T-helper 17 cell (primary cell): ENCODE measurements around the gene RRP7A. TPM values are rescaled to one million over a fixed set of nuclear protein-coding genes. Genes with fewer than 3 reads are reported as not detected.
"Not testable (repeated sequence)": the region's sequence is repeated elsewhere in the genome, so short reads cannot be mapped to it uniquely, and the experiment has no call there.

ENCODE experiments used
- ATAC-seq: fragments of 150-1000 bp; cut with Tn5 transposase; 2 replicates; pipeline ENCODE4 v1.10.0; 2021; ENCODE audit warnings: mild to moderate bottlenecking, moderate library complexity
- DNase-seq, 3 donors: peaks; one replicate each; pipeline versions ENCODE4 v3.0.0 to v3.0.0-alpha.2; 2020 to 2021
- H3K9me3 ChIP-seq: one replicate; pipeline ENCODE4 v1.7.0; 2013; ENCODE audit warnings: low read length, mild to moderate bottlenecking; ENCODE audit not compliant: control insufficient read depth, poor library complexity, severe bottlenecking
- H3K27ac Mint-ChIP-seq: one replicate; pipeline ENCODE4 v1.8.0; 2022; ENCODE audit warnings: mild to moderate bottlenecking, moderate library complexity, mixed read lengths
- H3K27me3 Mint-ChIP-seq: one replicate; pipeline ENCODE4 v1.8.0; 2022; ENCODE audit warnings: mixed read lengths
- H3K36me3 Mint-ChIP-seq: one replicate; pipeline ENCODE4 v1.8.0; 2022; ENCODE audit warnings: low read depth, mixed read lengths
- H3K4me1 Mint-ChIP-seq: one replicate; pipeline ENCODE4 v1.8.0; 2022; ENCODE audit warnings: mild to moderate bottlenecking, mixed read lengths
- H3K4me3 Mint-ChIP-seq: one replicate; pipeline ENCODE4 v1.8.0; 2022; ENCODE audit warnings: mild to moderate bottlenecking, moderate library complexity, mixed read lengths
- total RNA-seq, 4 donors: library from RNA in 2 of 4; stranded (reverse) in 2 of 4; gene quantifications; one replicate each; pipeline ENCODE4 v1.2.3 and lab custom pipeline; 2022 to 2026

The RRP7A gene
- total RNA-seq, 2 donors from 2014 or later: 45.7 to 49.0 TPM

GRCh38 chr22:42500836-42501179 lies 18.8 kb downstream of the RRP7A start:
- H3K9me3 ChIP-seq: no peaks in the 10 kb centered on the region
- Mint-ChIP-seq H3K27ac (no peak overlapping the region), H3K36me3 (no peaks in the 10 kb centered on the region), H3K4me3 (peak overlapping the region; percentile 65), H3K27me3 (no peaks in the 10 kb centered on the region), H3K4me1 (peaks cover 11% of the 10 kb centered on the region)
- DNase-seq (no peak), ATAC-seq (no peak)

- Mint-ChIP-seq H3K27ac (no peak overlapping the region), H3K4me3 (peak overlapping the region; percentile 65), H3K27me3 (no peaks in the 10 kb centered on the region), H3K36me3 (no peaks in the 10 kb centered on the region), H3K4me1 (peaks cover 11% of the 10 kb centered on the region)
- ATAC-seq (peak; percentile 95), DNase-seq (peak; percentile 72 to 83 (median 75))
- no peaks in the 10 kb centered on the region for H3K9me3 ChIP-seq
These were observed 19.3 kb downstream of the RRP7A start for GRCh38 chr22:42500161-42500835.

DNA sequence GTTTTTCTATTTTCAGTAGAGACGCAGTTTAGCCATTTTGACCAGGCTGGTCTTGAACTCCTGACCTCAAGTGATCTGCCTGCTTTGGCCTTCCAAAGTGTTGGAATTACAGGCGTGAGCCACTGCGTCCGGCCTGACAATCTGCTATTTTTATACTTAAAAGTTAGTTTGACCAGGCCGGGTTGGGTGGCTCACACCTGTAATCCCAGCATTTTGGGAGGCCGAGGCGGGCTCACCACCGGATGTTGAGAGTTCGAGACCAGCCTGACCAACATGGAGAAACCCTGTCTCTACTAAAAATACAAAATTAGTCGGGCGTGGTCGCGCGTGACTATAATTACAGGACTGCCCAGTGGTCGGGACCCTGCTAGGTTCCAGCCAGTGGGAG lies 19.8 kb downstream of the RRP7A start:
- peak overlapping the region; percentile 65 for H3K4me3 Mint-ChIP-seq

DNA sequence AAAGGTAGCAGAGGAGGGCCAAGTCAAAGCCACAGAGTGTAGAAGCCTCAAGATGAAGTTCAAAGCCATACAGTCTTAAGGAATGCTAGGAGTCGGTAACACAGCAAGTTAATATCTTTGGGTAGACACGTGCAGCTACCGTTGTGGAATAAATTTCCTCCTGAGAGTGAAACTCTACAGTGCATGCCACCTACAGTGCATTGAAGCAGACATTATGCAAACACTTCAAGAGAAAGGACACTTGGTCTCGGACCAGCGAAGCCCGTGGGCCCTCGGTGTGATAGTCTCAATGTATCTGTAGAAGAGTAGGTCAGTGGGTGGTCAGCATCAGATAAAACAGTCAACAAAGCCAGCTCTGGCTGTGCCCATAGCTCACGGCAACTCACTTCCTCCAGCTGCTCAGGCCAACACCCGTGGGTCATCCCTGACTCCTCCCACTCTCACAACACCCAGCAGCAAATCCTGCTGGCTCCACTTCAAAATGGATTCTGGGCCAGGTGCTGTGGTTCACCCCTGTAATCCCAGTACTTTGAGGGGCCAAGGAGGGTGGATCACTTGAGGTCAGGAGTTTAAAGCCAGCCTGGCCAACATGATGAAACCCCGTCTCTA lies 24.0 kb downstream of the RRP7A start:
- not testable (repeated sequence) for ATAC-seq, DNase-seq, H3K4me3 Mint-ChIP-seq, H3K9me3 ChIP-seq, H3K27ac Mint-ChIP-seq, H3K27me3 Mint-ChIP-seq, H3K36me3 Mint-ChIP-seq
- H3K4me1 Mint-ChIP-seq: peaks cover 12% of the 10 kb centered on the region

More for the DNA sequence above, 19.8 kb downstream of the RRP7A start:
- H3K27ac Mint-ChIP-seq, H3K27me3 Mint-ChIP-seq, ATAC-seq, DNase-seq, H3K9me3 ChIP-seq, H3K36me3 Mint-ChIP-seq: not testable (repeated sequence)
- H3K4me1 Mint-ChIP-seq: peaks cover 11% of the 10 kb centered on the region

DNA sequence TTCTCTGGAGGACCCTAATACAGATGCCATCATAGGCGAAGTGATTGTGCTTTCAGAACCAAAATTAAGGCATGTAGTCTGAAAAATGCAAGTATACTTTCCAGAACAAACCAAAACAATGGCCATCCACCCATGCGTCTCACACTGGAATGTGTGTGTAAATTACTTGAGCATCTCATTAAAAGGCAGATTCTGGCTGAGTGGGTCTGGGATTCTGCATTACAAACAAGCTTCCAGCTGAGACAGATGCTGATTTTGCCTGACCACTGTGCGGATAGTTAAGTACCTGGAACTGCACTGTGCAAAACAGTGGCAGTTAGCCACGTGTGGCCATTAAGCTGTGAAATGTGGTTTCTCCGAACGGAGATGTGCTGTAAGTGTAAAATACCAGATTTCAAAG lies 26.2 kb downstream of the RRP7A start:
- ATAC-seq (no peak), DNase-seq (no peak)
- no peak overlapping the region for H3K27ac Mint-ChIP-seq
- H3K27me3 Mint-ChIP-seq: no peaks in the 10 kb centered on the region
- peaks cover 5% of the 10 kb centered on the region for H3K4me1 Mint-ChIP-seq
- no peaks in the 10 kb centered on the region for H3K9me3 ChIP-seq
- H3K4me3 Mint-ChIP-seq: no peak overlapping the region
- no peaks in the 10 kb centered on the region for H3K36me3 Mint-ChIP-seq

GRCh38 chr22:42492323-42492690 lies 27.3 kb downstream of the RRP7A start:
- Mint-ChIP-seq H3K27me3 (peaks cover 2% of the 10 kb centered on the region), H3K4me1 (peaks cover 2% of the 10 kb centered on the region), H3K27ac (no peak overlapping the region), H3K36me3 (no peaks in the 10 kb centered on the region), H3K4me3 (no peak overlapping the region)
- no peak for DNase-seq
- no peak for ATAC-seq
- H3K9me3 ChIP-seq: no peaks in the 10 kb centered on the region

- Mint-ChIP-seq H3K36me3 (no peaks in the 10 kb centered on the region), H3K27ac (no peak overlapping the region), H3K27me3 (peaks cover 4% of the 10 kb centered on the region), H3K4me3 (no peak overlapping the region), H3K4me1 (peaks cover 2% of the 10 kb centered on the region)
- ATAC-seq (no peak), DNase-seq (no peak)
- no peaks in the 10 kb centered on the region for H3K9me3 ChIP-seq
These were observed 29.3 kb downstream of the RRP7A start for GRCh38 chr22:42490243-42490832.

- Mint-ChIP-seq H3K27me3 (peaks cover 8% of the 10 kb centered on the region), H3K4me3 (no peak overlapping the region), H3K27ac (no peak overlapping the region), H3K4me1 (no peaks in the 10 kb centered on the region), H3K36me3 (no peaks in the 10 kb centered on the region)
- DNase-seq (no peak), ATAC-seq (no peak)
- no peaks in the 10 kb centered on the region for H3K9me3 ChIP-seq
These were observed 30.6 kb downstream of the RRP7A start for GRCh38 chr22:42489000-42489399.

GRCh38 chr22:42484506-42484905 lies 35.1 kb downstream of the RRP7A start:
- DNase-seq (no peak), ATAC-seq (no peak)
- Mint-ChIP-seq H3K4me3 (no peak overlapping the region), H3K27ac (no peak overlapping the region), H3K36me3 (no peaks in the 10 kb centered on the region), H3K4me1 (peaks cover 2% of the 10 kb centered on the region), H3K27me3 (peaks cover 29% of the 10 kb centered on the region)
- no peaks in the 10 kb centered on the region for H3K9me3 ChIP-seq

- H3K36me3 Mint-ChIP-seq, H3K4me3 Mint-ChIP-seq, H3K9me3 ChIP-seq, H3K4me1 Mint-ChIP-seq, DNase-seq, H3K27ac Mint-ChIP-seq, ATAC-seq: not testable (repeated sequence)
- H3K27me3 Mint-ChIP-seq: peaks cover 29% of the 10 kb centered on the region
These were observed 35.9 kb downstream of the RRP7A start for GRCh38 chr22:42483610-42484223.

- Mint-ChIP-seq H3K27ac (no peak overlapping the region), H3K4me3 (no peak overlapping the region), H3K36me3 (no peaks in the 10 kb centered on the region)
These were observed 44.5 kb downstream of the RRP7A start for GRCh38 chr22:42475122-42475521.

DNA sequence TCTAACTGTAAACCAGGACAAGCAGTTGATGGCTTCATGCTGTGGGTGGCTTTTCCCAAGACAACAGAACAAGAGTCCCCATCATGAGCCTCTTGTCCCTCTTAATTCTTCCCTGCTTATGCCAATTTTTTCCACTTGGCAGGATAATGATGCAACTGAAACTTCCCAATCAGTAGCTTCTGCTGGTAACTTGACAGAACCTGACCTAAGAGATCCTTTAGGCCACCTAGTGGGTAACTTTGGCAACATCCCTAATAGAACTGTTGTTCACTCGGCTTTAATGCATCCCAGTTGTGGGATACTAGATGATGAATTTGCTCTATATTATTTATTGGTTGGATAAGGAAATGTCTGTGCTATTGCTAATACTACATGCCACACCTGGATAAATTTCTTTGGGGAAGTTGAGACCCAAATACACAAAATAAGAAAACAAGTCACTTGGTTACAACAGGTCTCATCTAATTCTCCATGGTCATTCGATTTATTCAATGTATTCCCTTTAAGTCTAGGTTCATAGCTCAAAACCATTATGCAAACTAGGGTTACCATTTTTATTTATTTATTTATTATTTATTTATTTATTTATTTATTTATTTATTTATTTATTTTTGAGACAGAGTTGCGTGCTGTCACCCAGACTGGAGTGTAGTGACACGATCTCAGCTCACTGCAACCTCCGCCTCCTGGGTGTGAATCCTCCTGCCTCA lies 46.0 kb downstream of the RRP7A start:
- Mint-ChIP-seq H3K27me3 (peaks cover 13% of the 10 kb centered on the region), H3K27ac (no peak overlapping the region), H3K4me3 (no peak overlapping the region), H3K36me3 (no peaks in the 10 kb centered on the region), H3K4me1 (peaks cover 7% of the 10 kb centered on the region)
- no peaks in the 10 kb centered on the region for H3K9me3 ChIP-seq
- DNase-seq: no peak
- ATAC-seq: peak; percentile 51

More at GRCh38 chr22:42475122-42475521, 44.5 kb downstream of the RRP7A start:
- Mint-ChIP-seq H3K27me3 (peaks cover 10% of the 10 kb centered on the region), H3K4me1 (peaks cover 13% of the 10 kb centered on the region)
- H3K9me3 ChIP-seq: no peaks in the 10 kb centered on the region
- DNase-seq: no peak
- no peak for ATAC-seq

GRCh38 chr22:42472671-42473070 lies 46.9 kb downstream of the RRP7A start:
- Mint-ChIP-seq H3K36me3 (peaks cover 3% of the 10 kb centered on the region), H3K27me3 (peaks cover 22% of the 10 kb centered on the region), H3K4me3 (no peak overlapping the region), H3K4me1 (peaks cover 4% of the 10 kb centered on the region), H3K27ac (no peak overlapping the region)
- no peaks in the 10 kb centered on the region for H3K9me3 ChIP-seq
- ATAC-seq (no peak), DNase-seq (no peak)
